Hepatocyte (in vitro differentiated cells): ENCODE measurements around the gene CHST11. TPM values are rescaled to one million over a fixed set of nuclear protein-coding genes. Genes with fewer than 3 reads are reported as not detected.
"Not testable (repeated sequence)": the region's sequence is repeated elsewhere in the genome, so short reads cannot be mapped to it uniquely, and the experiment has no call there.

ENCODE experiments used
- DNase-seq: peaks from one replicate; pipeline ENCODE4 v3.0.0-alpha.2; 2016; ENCODE audit warnings: low spot score
- H2AFZ ChIP-seq: fragments of 200-600 bp; sonication (generic); 2 replicates; pipeline ENCODE4 v1.6.0; 2016; ENCODE audit warnings: antibody characterized with exemption, mild to moderate bottlenecking
- H3K27ac ChIP-seq: fragments of 200-600 bp; sonication (generic); 2 replicates; pipeline ENCODE4 v1.5.1; 2016; ENCODE audit warnings: mild to moderate bottlenecking
- H3K27me3 ChIP-seq: fragments of 200-600 bp; sonication (generic); 2 replicates; pipeline ENCODE4 v1.6.1; 2016
- H3K36me3 ChIP-seq: fragments of 200-600 bp; sonication (generic); replicated peaks from 2 replicates; pipeline ENCODE4 v1.5.1; 2016; ENCODE audit warnings: low read depth; ENCODE audit not compliant: insufficient read depth
- H3K4me1 ChIP-seq: fragments of 200-600 bp; sonication (generic); 2 replicates; pipeline ENCODE4 v1.5.1; 2016; ENCODE audit warnings: mild to moderate bottlenecking, moderate library complexity; ENCODE audit not compliant: insufficient read depth
- H3K4me2 ChIP-seq: fragments of 200-600 bp; sonication (generic); 2 replicates; pipeline ENCODE4 v1.6.0; 2016
- H3K4me3 ChIP-seq: fragments of 200-600 bp; sonication (generic); 2 replicates; pipeline ENCODE4 v1.5.1; 2016; ENCODE audit warnings: mild to moderate bottlenecking
- H3K79me2 ChIP-seq: fragments of 200-600 bp; sonication (generic); 2 replicates; pipeline ENCODE4 v1.6.0; 2017; ENCODE audit warnings: mild to moderate bottlenecking
- H3K9me2 ChIP-seq: fragments of 200-600 bp; sonication (generic); replicated peaks from 2 replicates; pipeline ENCODE4 v1.6.0; 2017; ENCODE audit warnings: mild to moderate bottlenecking; ENCODE audit not compliant: insufficient read depth
- H3K9me3 ChIP-seq: fragments of 200-600 bp; sonication (generic); 2 replicates; pipeline ENCODE4 v1.5.1; 2016; ENCODE audit warnings: low read depth, mild to moderate bottlenecking
- H4K20me1 ChIP-seq: fragments of 200-600 bp; sonication (generic); 2 replicates; pipeline ENCODE4 v1.6.0; 2016; ENCODE audit warnings: mild to moderate bottlenecking; ENCODE audit not compliant: insufficient read depth, poor library complexity, severe bottlenecking
- CTCF ChIP-seq: fragments of 200-600 bp; sonication (generic); IDR thresholded peaks from 2 replicates; pipeline ENCODE4 v1.5.1; 2016; ENCODE audit warnings: antibody characterized with exemption, mild to moderate bottlenecking; ENCODE audit not compliant: poor library complexity
- EZH2 ChIP-seq: fragments of 200-600 bp; sonication (generic); IDR thresholded peaks from 2 replicates; pipeline ENCODE4 v1.6.1; 2016; ENCODE audit warnings: antibody characterized with exemption, mild to moderate bottlenecking, borderline replicate concordance
- EZH2phosphoT487 ChIP-seq: fragments of 200-600 bp; sonication (generic); IDR thresholded peaks from one replicate; pipeline ENCODE4 v1.6.1; 2018; ENCODE audit warnings: antibody characterized with exemption, mild to moderate bottlenecking, low read depth, moderate library complexity; ENCODE audit not compliant: unreplicated experiment, severe bottlenecking
- WGBS: methylation state at CpG from one replicate; pipeline ENCODE4 v1.1.6; 2016; ENCODE audit warnings: low lambda C conversion rate; ENCODE audit errors: missing lambda C conversion rate; 5-methylcytosine and 5-hydroxymethylcytosine counted together
- polyA plus RNA-seq: library from polyadenylated mRNA; unstranded; fragments of >200 nt; fragmentation: Nextera tagmentation; extraction: Ambion mirVana; gene quantifications from 2 replicates; pipeline ENCODE4 v1.2.1, GENCODE V29; 2016
- total RNA-seq: library from RNA; depleted of rRNA; stranded (reverse); fragments of >200 nt; gene quantifications from 2 replicates; pipeline ENCODE4 v1.2.3, GENCODE V29; 2014

Gene CHST11
- total and polyA plus RNA-seq, 2 experiments from 2014 or later = 5.2 to 8.9 TPM

DNA sequence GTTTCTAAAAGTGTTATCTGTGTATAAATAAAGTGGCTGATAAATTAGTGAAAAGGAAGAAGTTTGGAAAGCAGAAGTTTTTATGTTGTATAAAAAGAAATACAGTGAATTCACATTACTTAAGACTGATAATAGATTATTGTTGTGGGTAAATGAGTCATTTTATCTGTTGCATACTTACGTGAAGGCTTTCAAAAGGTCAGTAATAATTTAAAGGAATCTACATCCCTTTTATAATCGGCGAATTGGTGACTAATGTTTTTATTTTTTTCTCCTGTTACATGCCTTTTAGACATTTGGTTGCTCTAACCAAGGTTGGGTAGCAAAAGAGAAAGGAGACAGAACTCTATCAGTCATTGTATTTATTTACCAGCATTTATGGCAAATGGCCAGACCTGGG lies 345.5 kb downstream of the CHST11 start:
- H3K4me3 ChIP-seq = no peak overlapping the region
- no peak for DNase-seq
- H3K27me3 ChIP-seq = no peaks in the 10 kb centered on the region
- no peaks in the 10 kb centered on the region for H3K36me3 ChIP-seq
- H3K4me2 ChIP-seq = no peak overlapping the region
- H3K4me1 ChIP-seq = no peaks in the 10 kb centered on the region
- no peak for TF ChIP-seq EZH2phosphoT487
- no peak for TF ChIP-seq CTCF
- no peak for TF ChIP-seq EZH2
- H3K27ac ChIP-seq = no peak overlapping the region
- no peaks in the 10 kb centered on the region for H3K9me2 ChIP-seq
- H3K79me2 ChIP-seq = no peaks in the 10 kb centered on the region
- H4K20me1 ChIP-seq = no peaks in the 10 kb centered on the region
- no peak overlapping the region for H2AFZ ChIP-seq
- WGBS = 88% methylated on average over 3 of the region's 3 CpGs
- H3K9me3 ChIP-seq = peaks cover 8% of the 10 kb centered on the region

DNA sequence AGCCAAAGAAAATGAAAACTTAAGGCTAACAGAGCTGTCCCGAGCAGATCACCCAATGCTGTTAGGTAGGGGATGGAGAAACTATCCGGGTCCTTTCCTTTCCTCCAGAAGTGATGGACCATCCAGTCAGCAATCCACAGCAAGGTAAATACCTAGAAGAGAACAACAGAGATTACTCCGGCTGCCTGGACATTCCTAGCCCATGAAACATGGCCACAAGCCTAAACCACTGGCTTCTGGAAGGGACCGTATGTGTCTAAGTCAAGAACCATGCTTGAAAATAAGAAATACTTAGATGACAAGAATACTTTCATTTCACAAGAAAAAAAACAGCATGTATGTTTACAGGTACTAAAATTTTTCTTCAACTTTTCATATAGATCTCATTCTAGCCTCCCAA lies 348.4 kb downstream of the CHST11 start:
- Histone ChIP-seq H3K79me2 (no peaks in the 10 kb centered on the region), H3K9me3 (no peaks in the 10 kb centered on the region), H3K4me3 (no peak overlapping the region), H3K4me2 (no peak overlapping the region), H3K9me2 (no peaks in the 10 kb centered on the region), H2AFZ (no peak overlapping the region), H3K27ac (no peak overlapping the region), H3K4me1 (no peaks in the 10 kb centered on the region), H3K27me3 (no peaks in the 10 kb centered on the region), H4K20me1 (no peaks in the 10 kb centered on the region), H3K36me3 (no peaks in the 10 kb centered on the region)
- WGBS = 78% methylated on average over 4 of the region's 4 CpGs
- DNase-seq = no peak
- TF ChIP-seq EZH2phosphoT487 = no peak
- no peak for TF ChIP-seq EZH2
- TF ChIP-seq CTCF = no peak

- H3K4me1 ChIP-seq, H3K36me3 ChIP-seq, H3K9me3 ChIP-seq, H3K4me3 ChIP-seq, H3K79me2 ChIP-seq, H3K4me2 ChIP-seq, H3K9me2 ChIP-seq, H3K27ac ChIP-seq, DNase-seq, H4K20me1 ChIP-seq, H3K27me3 ChIP-seq, H2AFZ ChIP-seq: not testable (repeated sequence)
- 70% methylated on average over 3 of the region's 4 CpGs for WGBS
Observed at GRCh38 chr12:104806194-104806593, 349.4 kb downstream of the CHST11 start.

DNA sequence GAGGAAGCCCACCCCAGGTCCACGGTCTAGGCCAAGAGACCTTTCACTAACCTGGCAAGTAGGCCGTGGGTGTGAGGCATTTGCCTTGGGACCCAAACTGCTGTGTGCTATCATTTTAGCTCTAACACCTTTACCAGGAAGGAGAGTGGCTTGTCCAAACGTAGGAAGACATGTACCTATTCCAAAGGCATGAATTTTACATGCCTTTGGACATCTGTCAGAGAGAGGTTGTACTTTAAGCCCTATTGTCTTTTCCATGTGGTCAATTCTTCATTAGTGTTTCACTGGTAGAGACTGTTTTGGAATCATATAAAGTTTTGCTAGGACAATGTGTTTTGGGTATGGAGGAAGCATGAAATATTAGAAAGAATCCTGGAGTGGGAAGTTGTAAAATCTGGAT lies 352.5 kb downstream of the CHST11 start:
- H3K4me1 ChIP-seq = no peaks in the 10 kb centered on the region
- H3K4me2 ChIP-seq = no peak overlapping the region
- no peak for DNase-seq
- no peak overlapping the region for H2AFZ ChIP-seq
- no peaks in the 10 kb centered on the region for H3K36me3 ChIP-seq
- H3K27ac ChIP-seq = no peak overlapping the region
- H3K9me3 ChIP-seq = no peaks in the 10 kb centered on the region
- TF ChIP-seq CTCF (no peak), EZH2phosphoT487 (no peak), EZH2 (no peak)
- H3K4me3 ChIP-seq = no peak overlapping the region
- H4K20me1 ChIP-seq = no peaks in the 10 kb centered on the region
- no peaks in the 10 kb centered on the region for H3K79me2 ChIP-seq
- no peaks in the 10 kb centered on the region for H3K27me3 ChIP-seq
- 85% methylated on average over 3 of the region's 3 CpGs for WGBS
- H3K9me2 ChIP-seq = no peaks in the 10 kb centered on the region
